ENCODE measurements around the gene IER5. TPM values are rescaled to one million over a fixed set of nuclear protein-coding genes. Genes with fewer than 3 reads are reported as not detected.

The IER5 gene
- total and polyA plus RNA-seq, 2 of the 13 experiments (the other 11 are each of a cell fraction or from before 2014, with no cell fraction given) = 2.5 to 3.5 TPM

DNA sequence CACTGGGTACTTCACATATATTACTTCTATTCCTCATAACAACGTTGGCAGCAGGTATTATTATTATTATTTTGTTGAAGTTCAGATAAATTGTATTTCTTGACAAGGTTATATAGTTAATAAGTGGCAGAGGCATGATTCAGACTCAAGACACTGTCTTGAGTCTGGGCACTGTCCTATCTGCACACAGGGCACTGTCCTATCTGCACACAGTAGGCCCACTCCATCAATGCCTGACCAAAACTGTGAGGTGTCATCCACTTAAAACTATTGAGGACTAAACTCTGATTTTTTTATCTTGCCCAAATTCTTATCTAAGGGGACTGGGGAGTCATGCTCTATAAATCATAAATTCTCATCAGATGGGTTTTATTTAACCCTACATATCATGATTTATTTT is 23.8 kb upstream of the IER5 start:
- DNase-seq (ENCODE audit: low spot score) (no peak), FAIRE-seq (no peak), ATAC-seq (no peak)
- Histone ChIP-seq H3K27ac (ENCODE audit: extremely low read length, insufficient read depth, low read length) (no peak overlapping the region), H3K27me3 (ENCODE audit: control insufficient read depth in 1 of 2, insufficient read depth in 2 of 2, low read length in 2 of 2) (no peaks in the 10 kb centered on the region), H3K4me1 (ENCODE audit: insufficient read depth, low read length) (peaks cover 18% of the 10 kb centered on the region; the same call in 1 of the 2 replicates), H3K36me3 (replicated peaks in 1 of 2; ENCODE audit: control insufficient read depth in 1 of 2, insufficient read depth in 2 of 2, low read length in 2 of 2) (no peaks in the 10 kb centered on the region), H4K20me1 (ENCODE audit: insufficient read depth, low read length) (no peaks in the 10 kb centered on the region), H3K9ac (ENCODE audit: insufficient read depth, low read depth, low read length) (no peak overlapping the region), H3K4me2 (ENCODE audit: low read depth, low read length) (no peak overlapping the region), H2AFZ (ENCODE audit: low read length) (no peak overlapping the region), H3K9me3 (ENCODE audit: low read length) (no peaks in the 10 kb centered on the region), H3K79me2 (ENCODE audit: insufficient read depth, low read length) (no peaks in the 10 kb centered on the region), H3K4me3 (replicated peaks in 1 of 3; ENCODE audit: insufficient read depth in 1 of 3, low read depth in 2 of 3, low read length in 3 of 3) (no peak overlapping the region)
- in situ Hi-C loops (cut with HindIII; ENCODE audit: extremely low pct_ligation_motif_present, low pct_unique_long_range_greater_than_20kb) (no loop called here), intact Hi-C loops (cut with micrococcal nuclease; ENCODE audit: unreplicated experiment) (no loop called here)
- ChIA-PET POLR2A (no interaction called here), CTCF (ENCODE audit: low intra/inter-chr PET ratio, low total read pairs) (no interaction called here)
- no TSS peak for BruUV-seq (replicated peaks)
- TF ChIP-seq ZNF549 (CRISPR knock-in tag; IDR thresholded peaks at IDR 0.05) (no peak), PPARG (CRISPR knock-in tag; conservative IDR thresholded peaks at IDR 0.05) (no peak), ZNF550 (CRISPR knock-in tag; IDR thresholded peaks at IDR 0.05; ENCODE audit: borderline replicate concordance) (no peak), TGIF2 (CRISPR knock-in tag; IDR thresholded peaks at IDR 0.05) (no peak), GLI4 (CRISPR knock-in tag; IDR thresholded peaks at IDR 0.05; ENCODE audit: borderline replicate concordance) (no peak), MEIS2 (CRISPR knock-in tag; IDR thresholded peaks at IDR 0.05) (no peak), ZNF878 (CRISPR knock-in tag; IDR thresholded peaks at IDR 0.05) (no peak), ZFP1 (CRISPR knock-in tag; IDR thresholded peaks at IDR 0.05) (no peak)
- WGBS (ENCODE audit: low lambda C conversion rate) = 0% methylated on average over 1 of the region's 1 CpG

DNA sequence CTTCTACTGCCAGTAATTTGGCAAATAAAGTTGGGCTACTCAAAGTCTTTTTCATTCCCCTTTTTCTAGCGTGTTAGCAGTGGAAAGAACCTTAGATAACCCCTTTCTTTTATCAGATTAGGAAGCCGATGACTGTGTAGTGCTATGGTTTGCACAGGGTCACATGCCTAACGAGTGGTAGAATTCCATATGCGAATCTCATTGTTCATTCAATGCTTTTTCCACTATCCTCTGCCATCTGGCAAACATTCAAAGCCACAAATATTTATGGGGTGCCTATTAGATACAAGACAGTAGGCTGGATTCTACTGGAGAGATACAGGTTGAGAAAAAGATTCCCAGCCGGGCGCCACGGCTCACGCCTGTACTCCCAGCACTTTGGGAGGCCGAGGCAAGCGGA is 14.9 kb upstream of the IER5 start:
- Histone ChIP-seq H3K27me3 (ENCODE audit: control insufficient read depth in 1 of 2, insufficient read depth in 2 of 2, low read length in 2 of 2) (peaks cover 3 to 24% of the 10 kb centered on the region in 2 experiments; a peak in 3 of 5 replicates), H2AFZ (ENCODE audit: low read length) (no peak overlapping the region), H3K9me3 (ENCODE audit: low read length) (no peaks in the 10 kb centered on the region), H4K20me1 (ENCODE audit: insufficient read depth, low read length) (no peaks in the 10 kb centered on the region), H3K27ac (ENCODE audit: extremely low read length, insufficient read depth, low read length) (no peak overlapping the region), H3K79me2 (ENCODE audit: insufficient read depth, low read length) (no peaks in the 10 kb centered on the region), H3K36me3 (replicated peaks in 1 of 2; ENCODE audit: control insufficient read depth in 1 of 2, insufficient read depth in 2 of 2, low read length in 2 of 2) (no peaks in the 10 kb centered on the region), H3K4me2 (ENCODE audit: low read depth, low read length) (peak overlapping the region; percentile 5; the same call in 1 of the 2 replicates), H3K4me3 (replicated peaks in 1 of 3; ENCODE audit: insufficient read depth in 1 of 3, low read depth in 2 of 3, low read length in 3 of 3) (no peak overlapping the region), H3K9ac (ENCODE audit: insufficient read depth, low read depth, low read length) (no peak overlapping the region), H3K4me1 (ENCODE audit: insufficient read depth, low read length) (0 out of 2 replicates have a peak, but pooled peaks cover 5% of the 10 kb centered on the region)
- no peak for FAIRE-seq
- WGBS (ENCODE audit: low lambda C conversion rate) = 5% methylated on average over 10 of the region's 10 CpGs
- peak; percentile 69 for DNase-seq (ENCODE audit: low spot score)
- ChIA-PET POLR2A (no interaction called here), CTCF (ENCODE audit: low intra/inter-chr PET ratio, low total read pairs) (no interaction called here)
- in situ Hi-C loops (cut with HindIII; ENCODE audit: extremely low pct_ligation_motif_present, low pct_unique_long_range_greater_than_20kb) = no loop called here
- BruUV-seq (replicated peaks) = no TSS peak
- intact Hi-C loops (cut with micrococcal nuclease; ENCODE audit: unreplicated experiment) = no loop called here
- ATAC-seq = no peak; the same call in 2 of the 3 replicates
- TF ChIP-seq ETV6 (CRISPR knock-in tag; conservative IDR thresholded peaks at IDR 0.05) (no peak), HMG20A (CRISPR knock-in tag; IDR thresholded peaks at IDR 0.05; ENCODE audit: borderline replicate concordance) (peak; percentile 31; the same call in 1 of the 2 replicates), SOX5 (CRISPR knock-in tag; IDR thresholded peaks at IDR 0.05; ENCODE audit: borderline replicate concordance) (peak; percentile 45; the same call in 1 of the 2 replicates), SOX13 (IDR thresholded peaks at IDR 0.05) (no peak), SOX13 (CRISPR knock-in tag; conservative IDR thresholded peaks at IDR 0.05 in 1 of 2, IDR thresholded peaks at IDR 0.05 in 1 of 2) (peak in 1 of 2 experiments; percentile 70; a peak in 2 of 4 replicates), GPN1 (CRISPR knock-in tag; IDR thresholded peaks at IDR 0.05; ENCODE audit: borderline replicate concordance) (no peak)
- TF ChIP-seq, protein P1, sequence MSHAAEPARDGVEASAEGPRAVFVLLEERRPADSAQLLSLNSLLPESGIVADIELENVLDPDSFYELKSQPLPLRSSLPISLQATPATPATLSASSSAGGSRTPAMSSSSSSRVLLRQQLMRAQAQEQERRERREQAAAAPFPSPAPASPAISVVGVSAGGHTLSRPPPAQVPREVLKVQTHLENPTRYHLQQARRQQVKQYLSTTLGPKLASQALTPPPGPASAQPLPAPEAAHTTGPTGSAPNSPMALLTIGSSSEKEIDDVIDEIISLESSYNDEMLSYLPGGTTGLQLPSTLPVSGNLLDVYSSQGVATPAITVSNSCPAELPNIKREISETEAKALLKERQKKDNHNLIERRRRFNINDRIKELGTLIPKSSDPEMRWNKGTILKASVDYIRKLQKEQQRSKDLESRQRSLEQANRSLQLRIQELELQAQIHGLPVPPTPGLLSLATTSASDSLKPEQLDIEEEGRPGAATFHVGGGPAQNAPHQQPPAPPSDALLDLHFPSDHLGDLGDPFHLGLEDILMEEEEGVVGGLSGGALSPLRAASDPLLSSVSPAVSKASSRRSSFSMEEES (CRISPR knock-in tag; IDR thresholded peaks at IDR 0.05) = 0 out of 2 replicates have a peak, but pooled peaks have one; percentile 15
- TF ChIP-seq, protein P2, sequence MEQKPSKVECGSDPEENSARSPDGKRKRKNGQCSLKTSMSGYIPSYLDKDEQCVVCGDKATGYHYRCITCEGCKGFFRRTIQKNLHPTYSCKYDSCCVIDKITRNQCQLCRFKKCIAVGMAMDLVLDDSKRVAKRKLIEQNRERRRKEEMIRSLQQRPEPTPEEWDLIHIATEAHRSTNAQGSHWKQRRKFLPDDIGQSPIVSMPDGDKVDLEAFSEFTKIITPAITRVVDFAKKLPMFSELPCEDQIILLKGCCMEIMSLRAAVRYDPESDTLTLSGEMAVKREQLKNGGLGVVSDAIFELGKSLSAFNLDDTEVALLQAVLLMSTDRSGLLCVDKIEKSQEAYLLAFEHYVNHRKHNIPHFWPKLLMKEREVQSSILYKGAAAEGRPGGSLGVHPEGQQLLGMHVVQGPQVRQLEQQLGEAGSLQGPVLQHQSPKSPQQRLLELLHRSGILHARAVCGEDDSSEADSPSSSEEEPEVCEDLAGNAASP (CRISPR knock-in tag; IDR thresholded peaks at IDR 0.05; ENCODE audit: borderline replicate concordance) = peak; percentile 73; the same call in 1 of the 2 replicates
